ENCODE results near the gene PRIMA1. TPM values are rescaled to one million over a fixed set of nuclear protein-coding genes. Genes with fewer than 3 reads are reported as not detected.
A peak's percentile ranks its signal among the peaks of the same experiment; 100 is the strongest.

PRIMA1 gene
- total and polyA plus RNA-seq, 2 donors from 2014 or later, result 1.0 to 1.7 TPM

DNA sequence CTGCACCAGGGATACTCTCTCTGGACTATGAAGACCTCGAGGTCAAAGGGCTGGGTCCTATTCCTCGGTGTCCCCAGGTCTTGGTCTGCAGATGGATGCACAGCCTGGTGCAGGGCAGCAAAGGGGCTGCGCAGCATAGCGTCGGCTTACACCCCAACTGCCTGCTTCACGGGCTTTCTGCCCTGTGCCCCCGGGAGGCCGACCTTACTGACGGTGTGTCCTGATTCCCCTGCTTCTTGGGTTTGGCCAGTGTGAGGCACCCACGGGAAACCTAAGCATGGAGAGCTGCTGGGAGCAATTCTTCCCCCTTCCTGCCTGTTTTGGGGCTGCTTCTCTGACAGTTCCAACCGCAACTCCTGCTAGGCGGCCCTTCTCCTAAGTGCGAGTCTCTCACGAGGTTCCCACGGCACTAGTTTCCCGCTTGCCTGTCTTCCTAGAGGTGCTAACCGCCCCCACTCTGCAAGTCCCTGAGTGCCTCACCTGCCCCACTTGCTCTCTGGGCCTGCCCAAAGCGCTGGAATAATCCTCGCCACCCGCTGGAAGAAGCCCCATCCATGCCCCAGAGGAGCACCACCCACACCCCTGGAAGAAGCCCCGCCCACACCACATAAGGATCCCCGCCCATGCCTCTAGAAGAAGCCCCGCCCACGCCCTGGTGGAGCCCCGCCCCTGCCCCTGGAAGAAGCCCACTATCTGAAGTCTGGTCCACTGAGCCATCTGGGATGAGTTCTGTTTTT, 54.0 kb downstream of the PRIMA1 start:
- Histone ChIP-seq H3K4me1 (ENCODE audit: control insufficient read depth in 2 of 3, insufficient read depth in 2 of 3, low read depth in 1 of 3, low read length in 3 of 3) (no peaks in the 10 kb centered on the region), H3K9me3 (ENCODE audit: control insufficient read depth in 2 of 3, insufficient read depth in 1 of 3, low read length in 3 of 3) (no peaks in the 10 kb centered on the region), H3K4me3 (ENCODE audit: low read length in 3 of 3) (no peak overlapping the region), H3K27ac (ENCODE audit: low read depth in 2 of 2, low read length in 2 of 2) (no peak overlapping the region), H3K36me3 (ENCODE audit: control insufficient read depth in 2 of 3, insufficient read depth in 3 of 3, low read length in 3 of 3) (no peaks in the 10 kb centered on the region), H3K9ac (ENCODE audit: low read length in 3 of 3) (no peak overlapping the region), H3K27me3 (ENCODE audit: control insufficient read depth, insufficient read depth, low read length) (no peaks in the 10 kb centered on the region)
- TF ChIP-seq, protein P1, sequence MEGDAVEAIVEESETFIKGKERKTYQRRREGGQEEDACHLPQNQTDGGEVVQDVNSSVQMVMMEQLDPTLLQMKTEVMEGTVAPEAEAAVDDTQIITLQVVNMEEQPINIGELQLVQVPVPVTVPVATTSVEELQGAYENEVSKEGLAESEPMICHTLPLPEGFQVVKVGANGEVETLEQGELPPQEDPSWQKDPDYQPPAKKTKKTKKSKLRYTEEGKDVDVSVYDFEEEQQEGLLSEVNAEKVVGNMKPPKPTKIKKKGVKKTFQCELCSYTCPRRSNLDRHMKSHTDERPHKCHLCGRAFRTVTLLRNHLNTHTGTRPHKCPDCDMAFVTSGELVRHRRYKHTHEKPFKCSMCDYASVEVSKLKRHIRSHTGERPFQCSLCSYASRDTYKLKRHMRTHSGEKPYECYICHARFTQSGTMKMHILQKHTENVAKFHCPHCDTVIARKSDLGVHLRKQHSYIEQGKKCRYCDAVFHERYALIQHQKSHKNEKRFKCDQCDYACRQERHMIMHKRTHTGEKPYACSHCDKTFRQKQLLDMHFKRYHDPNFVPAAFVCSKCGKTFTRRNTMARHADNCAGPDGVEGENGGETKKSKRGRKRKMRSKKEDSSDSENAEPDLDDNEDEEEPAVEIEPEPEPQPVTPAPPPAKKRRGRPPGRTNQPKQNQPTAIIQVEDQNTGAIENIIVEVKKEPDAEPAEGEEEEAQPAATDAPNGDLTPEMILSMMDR (IDR thresholded peaks at IDR 0.05; ENCODE audit: borderline replicate concordance, extremely low read depth, insufficient read depth), result no peak
- FAIRE-seq (no peak), DNase-seq (peak in 2 of 5 donors; percentile 35 to 66)
- intact Hi-C loops (cut with DNase I), result no loop called here

DNA sequence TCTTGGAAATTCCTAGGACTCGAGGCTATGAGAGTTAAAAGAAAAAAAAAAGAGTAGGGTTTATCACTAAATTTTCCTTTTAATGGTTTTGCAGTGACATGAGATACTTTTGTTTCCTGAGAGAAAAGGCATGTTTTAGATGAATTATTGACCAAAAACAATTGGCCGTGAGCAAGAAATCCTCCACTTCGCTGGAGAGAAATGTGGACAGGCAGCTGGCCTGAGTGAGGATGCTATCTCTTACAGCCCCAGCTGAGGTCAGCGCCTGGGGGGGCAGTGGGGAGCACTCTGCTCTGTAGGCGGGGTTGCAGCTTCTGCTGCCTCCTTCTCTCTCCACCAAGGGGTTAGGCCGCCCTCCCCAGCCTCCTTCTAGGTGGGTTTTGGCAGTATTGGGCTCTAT, 54.7 kb downstream of the PRIMA1 start:
- H3K27ac ChIP-seq (ENCODE audit: low read depth in 2 of 2, low read length in 2 of 2), result no peak overlapping the region
- H3K4me1 ChIP-seq (ENCODE audit: control insufficient read depth in 2 of 3, insufficient read depth in 2 of 3, low read depth in 1 of 3, low read length in 3 of 3), result no peaks in the 10 kb centered on the region
- H3K27me3 ChIP-seq (ENCODE audit: control insufficient read depth, insufficient read depth, low read length), result no peaks in the 10 kb centered on the region
- DNase-seq, result peak in 2 of 5 donors; percentile 25 to 54
- no peak for FAIRE-seq
- intact Hi-C loops (cut with DNase I), result no loop called here
- H3K36me3 ChIP-seq (ENCODE audit: control insufficient read depth in 2 of 3, insufficient read depth in 3 of 3, low read length in 3 of 3), result no peaks in the 10 kb centered on the region
- TF ChIP-seq, protein P1 (IDR thresholded peaks at IDR 0.05; ENCODE audit: borderline replicate concordance, extremely low read depth, insufficient read depth), result no peak
- no peak overlapping the region for H3K9ac ChIP-seq (ENCODE audit: low read length in 3 of 3)
- no peaks in the 10 kb centered on the region for H3K9me3 ChIP-seq (ENCODE audit: control insufficient read depth in 2 of 3, insufficient read depth in 1 of 3, low read length in 3 of 3)
- no peak overlapping the region for H3K4me3 ChIP-seq (ENCODE audit: low read length in 3 of 3)

DNA sequence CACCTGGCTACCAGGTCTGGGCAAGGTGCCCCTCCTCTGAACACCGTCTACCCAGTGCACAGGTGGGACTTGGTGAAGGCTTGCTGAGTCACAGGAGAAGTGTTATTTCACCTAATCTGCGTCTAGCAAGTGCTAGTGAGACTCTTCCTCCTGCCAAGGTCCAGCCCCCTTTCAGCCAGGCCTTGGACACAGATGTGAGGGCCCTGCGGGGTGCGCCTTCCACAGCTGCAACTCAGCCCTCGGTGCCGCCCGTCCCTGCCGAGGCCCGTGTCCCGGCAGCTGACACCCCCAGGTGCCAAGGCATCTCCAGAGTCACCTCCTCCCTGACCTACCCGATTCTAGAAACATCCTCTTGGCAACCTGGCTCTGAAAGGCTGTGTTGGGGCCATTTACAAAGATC, 55.1 kb downstream of the PRIMA1 start:
- TF ChIP-seq, protein P1 (IDR thresholded peaks at IDR 0.05; ENCODE audit: borderline replicate concordance, extremely low read depth, insufficient read depth), result no peak
- DNase-seq (no peak), FAIRE-seq (no peak)
- Histone ChIP-seq H3K27me3 (ENCODE audit: control insufficient read depth, insufficient read depth, low read length) (no peaks in the 10 kb centered on the region), H3K4me1 (ENCODE audit: control insufficient read depth in 2 of 3, insufficient read depth in 2 of 3, low read depth in 1 of 3, low read length in 3 of 3) (no peaks in the 10 kb centered on the region), H3K36me3 (ENCODE audit: control insufficient read depth in 2 of 3, insufficient read depth in 3 of 3, low read length in 3 of 3) (no peaks in the 10 kb centered on the region), H3K9me3 (ENCODE audit: control insufficient read depth in 2 of 3, insufficient read depth in 1 of 3, low read length in 3 of 3) (no peaks in the 10 kb centered on the region), H3K4me3 (ENCODE audit: low read length in 3 of 3) (no peak overlapping the region), H3K27ac (ENCODE audit: low read depth in 2 of 2, low read length in 2 of 2) (no peak overlapping the region), H3K9ac (ENCODE audit: low read length in 3 of 3) (no peak overlapping the region)
- intact Hi-C loops (cut with DNase I), result no loop called here
